GOT3 (cell line): ENCODE results near the gene AKR7A3.

Experiments used
- DNase-seq: peaks from one replicate; lab custom pipeline; 2025; ENCODE audit warnings: mixed read lengths; lab: John Stamatoyannopoulos, UW

The AKR7A3 gene

GRCh38 chr1:19254416-19254815, 34.2 kb downstream of the AKR7A3 start:
- no peak for DNase-seq

GRCh38 chr1:19251305-19252196, 37.0 kb downstream of the AKR7A3 start, which contains the start of the genes EMC1 and MRTO4:
EMC1 (minus strand) TSS chr1:19251524; CDS start chr1:19251509, 15 bp downstream.
MRTO4 (plus strand) TSS chr1:19251805; CDS start chr1:19251836, 31 bp downstream.
- DNase-seq = peak; percentile 84

GRCh38 chr1:19250629-19251304, 37.8 kb downstream of the AKR7A3 start:
- no peak for DNase-seq

GRCh38 chr1:19240673-19241538, 47.7 kb downstream of the AKR7A3 start:
- DNase-seq = no peak

GRCh38 chr1:19239876-19240275, 48.7 kb downstream of the AKR7A3 start:
- DNase-seq = no peak

- no peak for DNase-seq
These were observed 54.3 kb downstream of the AKR7A3 start for GRCh38 chr1:19234224-19234623.
